ENCODE results near the gene SRCIN1.

SRCIN1 gene

DNA sequence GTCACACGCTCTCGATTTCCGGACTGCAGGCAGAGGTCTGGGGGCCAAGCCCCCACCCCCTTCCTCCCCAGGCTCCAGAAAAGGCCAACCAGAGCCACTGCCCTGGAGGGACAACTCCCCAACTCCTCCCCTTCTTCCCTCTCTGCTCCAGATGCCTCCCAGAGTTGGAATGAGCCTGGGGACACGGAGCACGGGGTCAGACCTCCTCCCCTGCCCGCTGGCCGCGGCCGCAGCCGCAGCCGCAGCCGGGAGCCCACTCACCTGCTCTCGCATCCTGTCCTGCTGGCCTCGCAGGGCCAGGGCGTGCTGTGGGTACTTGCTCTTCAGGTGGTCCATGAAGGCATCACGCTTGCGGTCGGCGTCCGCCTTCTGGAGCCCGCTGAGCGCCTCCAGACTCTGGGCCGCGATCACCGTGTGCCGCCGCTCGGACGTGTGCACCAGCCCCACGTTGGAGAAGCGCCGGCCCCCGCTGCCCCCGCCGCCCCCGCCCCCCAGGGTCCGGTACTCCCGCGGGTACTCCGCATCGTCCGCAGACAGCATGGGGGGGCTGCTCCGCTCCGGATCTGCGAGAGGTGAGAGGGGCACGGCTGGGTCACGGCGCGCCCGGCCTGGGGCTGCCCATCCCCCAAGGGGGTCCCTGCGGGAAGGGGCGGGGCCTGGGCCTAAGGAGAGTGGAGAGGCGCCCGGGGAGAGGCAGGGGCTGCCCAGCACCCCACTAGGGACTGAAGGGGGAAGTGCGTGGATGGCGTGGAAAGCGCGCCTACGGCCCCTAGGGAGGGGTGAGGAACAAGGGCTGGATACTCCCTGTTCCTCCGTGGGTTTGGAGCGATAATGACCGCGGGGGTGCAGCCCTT, 27.3 kb downstream of the SRCIN1 start:
- DNase-seq (ENCODE audit: low spot score in 2 of 2): no peak
- Mint-ChIP-seq H3K4me1 (peaks cover 6% of the 10 kb centered on the region), H3K9me3 (no peaks in the 10 kb centered on the region), H3K36me3 (ENCODE audit: insufficient read depth) (peaks cover 2% of the 10 kb centered on the region), H3K4me3 (no peak overlapping the region), H3K27ac (ENCODE audit: low read depth) (no peak overlapping the region), H3K27me3 (peaks cover 92% of the 10 kb centered on the region)
- no peak for ATAC-seq (replicated peaks; ENCODE audit: extremely low read depth, poor library complexity, severe bottlenecking)

DNA sequence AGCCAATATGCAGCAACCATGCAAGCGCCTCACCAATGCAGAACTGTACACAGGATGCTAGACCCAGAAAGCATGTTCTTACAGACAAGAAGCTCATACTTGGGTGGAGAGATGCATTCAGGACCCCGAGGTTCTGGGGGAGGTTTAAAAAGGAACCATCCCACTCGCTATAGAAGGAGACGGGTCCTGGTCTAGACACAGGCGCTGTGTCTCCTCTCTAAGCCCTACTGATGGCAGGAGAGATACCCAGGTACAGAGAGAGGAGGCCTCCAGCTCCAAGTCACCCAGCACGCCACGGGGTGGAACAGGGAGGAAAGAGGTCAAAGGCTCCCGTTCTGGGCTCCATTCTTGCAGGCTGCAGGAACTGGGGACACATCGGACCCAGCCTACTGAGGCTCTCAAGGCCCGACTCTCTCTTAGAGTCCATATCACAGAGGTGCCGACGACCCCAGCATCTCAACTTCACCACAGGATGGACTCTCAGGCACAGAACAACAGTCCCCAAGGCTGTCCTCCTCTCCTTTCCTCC, 28.0 kb downstream of the SRCIN1 start:
- H3K9me3 Mint-ChIP-seq: no peaks in the 10 kb centered on the region
- no peak overlapping the region for H3K27ac Mint-ChIP-seq (ENCODE audit: low read depth)
- no peak for ATAC-seq (replicated peaks; ENCODE audit: extremely low read depth, poor library complexity, severe bottlenecking)
- no peak overlapping the region for H3K4me3 Mint-ChIP-seq
- peaks cover 94% of the 10 kb centered on the region for H3K27me3 Mint-ChIP-seq
- peaks cover 2% of the 10 kb centered on the region for H3K36me3 Mint-ChIP-seq (ENCODE audit: insufficient read depth)
- H3K4me1 Mint-ChIP-seq: peaks cover 6% of the 10 kb centered on the region
- no peak for DNase-seq (ENCODE audit: low spot score in 2 of 2)

DNA sequence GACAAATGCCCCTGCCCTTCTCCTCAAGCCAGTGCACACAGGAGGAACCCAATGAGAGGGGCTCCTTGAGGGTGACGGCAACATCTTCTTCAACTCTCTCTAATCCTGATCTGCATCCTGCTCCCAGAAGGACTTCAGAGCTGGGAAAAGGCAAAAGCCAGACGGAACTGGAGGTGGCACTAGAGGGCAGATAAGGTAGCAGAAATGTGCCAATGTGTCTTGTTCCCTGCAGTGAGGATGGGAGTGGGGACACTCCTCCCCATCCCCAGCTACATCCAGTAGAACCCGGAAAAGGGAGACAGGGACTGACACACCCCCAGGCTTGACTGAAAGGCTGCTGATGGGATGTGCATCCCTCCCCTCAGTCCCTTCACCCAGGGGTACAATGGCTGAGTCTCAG, 28.5 kb downstream of the SRCIN1 start:
- no peak overlapping the region for H3K4me3 Mint-ChIP-seq
- ATAC-seq (replicated peaks; ENCODE audit: extremely low read depth, poor library complexity, severe bottlenecking): no peak
- H3K27me3 Mint-ChIP-seq: peaks cover 91% of the 10 kb centered on the region
- peaks cover 6% of the 10 kb centered on the region for H3K4me1 Mint-ChIP-seq
- DNase-seq (ENCODE audit: low spot score in 2 of 2): no peak
- no peaks in the 10 kb centered on the region for H3K9me3 Mint-ChIP-seq
- H3K36me3 Mint-ChIP-seq (ENCODE audit: insufficient read depth): peaks cover 2% of the 10 kb centered on the region
- no peak overlapping the region for H3K27ac Mint-ChIP-seq (ENCODE audit: low read depth)

DNA sequence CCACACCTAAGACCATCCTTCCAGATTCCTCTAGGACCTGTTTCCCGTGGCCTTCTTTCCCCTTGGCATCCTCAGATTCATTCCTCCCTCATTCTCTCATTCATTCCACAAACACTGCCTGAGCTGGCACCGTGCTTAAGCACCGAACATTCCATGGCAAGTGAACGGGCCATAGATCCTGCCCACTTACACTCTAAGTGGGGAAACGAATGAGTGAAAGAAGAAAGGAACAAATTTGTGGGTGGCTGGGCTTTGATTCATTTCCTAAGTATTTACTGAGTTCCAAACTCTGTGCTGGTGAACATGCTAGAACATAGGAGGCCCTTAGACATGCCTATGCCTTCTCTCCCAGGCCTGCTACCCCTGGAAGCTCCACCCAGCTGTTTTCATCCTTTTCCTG, 30.0 kb downstream of the SRCIN1 start:
- Mint-ChIP-seq H3K27me3 (peaks cover 94% of the 10 kb centered on the region), H3K36me3 (ENCODE audit: insufficient read depth) (peaks cover 2% of the 10 kb centered on the region), H3K9me3 (no peaks in the 10 kb centered on the region), H3K4me1 (peaks cover 6% of the 10 kb centered on the region), H3K4me3 (no peak overlapping the region), H3K27ac (ENCODE audit: low read depth) (no peak overlapping the region)
- ATAC-seq (replicated peaks; ENCODE audit: extremely low read depth, poor library complexity, severe bottlenecking): no peak
- DNase-seq (ENCODE audit: low spot score in 2 of 2): no peak

DNA sequence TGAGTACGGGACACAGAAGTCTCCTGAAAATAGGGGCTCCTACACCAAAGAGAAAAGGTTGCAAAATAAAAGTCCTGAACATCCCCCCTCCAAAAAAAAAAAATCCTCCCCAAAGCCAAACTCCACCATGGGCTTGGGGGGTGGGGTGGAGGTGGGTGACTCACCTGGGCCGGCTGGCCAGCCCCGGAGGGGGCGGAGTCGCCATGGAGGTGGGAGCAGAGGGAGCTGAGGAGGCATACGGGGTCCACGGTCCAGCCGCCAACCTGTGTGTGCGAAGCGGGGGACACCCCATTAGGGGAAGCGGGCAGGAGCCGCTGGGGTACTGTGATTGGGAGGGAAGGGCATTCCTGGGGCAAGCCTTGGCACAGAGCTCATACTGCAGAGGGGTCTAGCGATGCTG, 31.0 kb downstream of the SRCIN1 start:
- DNase-seq (ENCODE audit: low spot score in 2 of 2) (no peak), ATAC-seq (replicated peaks; ENCODE audit: extremely low read depth, poor library complexity, severe bottlenecking) (no peak)
- Mint-ChIP-seq H3K27me3 (peaks cover 94% of the 10 kb centered on the region), H3K36me3 (ENCODE audit: insufficient read depth) (peaks cover 2% of the 10 kb centered on the region), H3K4me1 (peaks cover 6% of the 10 kb centered on the region), H3K9me3 (no peaks in the 10 kb centered on the region), H3K27ac (ENCODE audit: low read depth) (no peak overlapping the region), H3K4me3 (no peak overlapping the region)

DNA sequence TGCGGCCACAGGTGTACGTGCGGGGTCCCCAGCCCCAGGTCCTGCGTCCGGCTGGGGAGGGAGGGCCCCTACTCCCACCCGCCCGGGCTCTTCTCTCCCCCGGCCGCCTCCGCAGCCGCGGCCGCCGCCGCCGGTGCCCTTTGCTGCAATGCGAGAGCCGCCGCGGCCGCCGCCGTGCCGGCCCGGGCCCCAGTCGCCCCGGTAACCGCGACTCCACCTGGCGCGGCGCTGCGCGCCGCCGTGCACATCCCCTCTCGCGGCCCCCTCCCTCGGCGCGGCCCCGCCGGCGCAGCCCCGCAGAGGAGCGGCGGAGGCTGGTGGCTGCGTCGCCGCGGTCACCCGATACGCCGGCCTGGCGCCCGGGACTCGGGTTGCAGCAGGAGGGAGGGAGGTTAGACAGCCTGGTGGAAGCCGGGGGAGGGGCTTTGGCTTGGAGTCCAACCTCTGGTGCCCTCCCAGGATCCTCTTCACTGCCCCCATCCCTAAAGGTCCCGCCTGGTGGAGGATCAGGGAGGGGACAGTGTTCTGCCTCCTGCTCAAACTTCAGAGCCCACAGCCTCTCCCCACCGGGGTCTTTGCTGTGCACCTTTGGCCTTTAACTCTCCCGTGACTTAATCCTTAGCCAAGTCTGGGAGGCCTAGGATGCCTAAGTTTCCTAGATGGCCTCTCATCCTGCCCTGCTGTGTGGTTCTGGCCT, 32.9 kb downstream of the SRCIN1 start:
- Mint-ChIP-seq H3K9me3 (no peaks in the 10 kb centered on the region), H3K36me3 (ENCODE audit: insufficient read depth) (peaks cover 2% of the 10 kb centered on the region), H3K27ac (ENCODE audit: low read depth) (no peak overlapping the region), H3K4me1 (peaks cover 6% of the 10 kb centered on the region), H3K27me3 (peaks cover 94% of the 10 kb centered on the region), H3K4me3 (peak overlapping the region; percentile 61)
- no peak for DNase-seq (ENCODE audit: low spot score in 2 of 2)
- ATAC-seq (replicated peaks; ENCODE audit: extremely low read depth, poor library complexity, severe bottlenecking): peak; percentile 28

DNA sequence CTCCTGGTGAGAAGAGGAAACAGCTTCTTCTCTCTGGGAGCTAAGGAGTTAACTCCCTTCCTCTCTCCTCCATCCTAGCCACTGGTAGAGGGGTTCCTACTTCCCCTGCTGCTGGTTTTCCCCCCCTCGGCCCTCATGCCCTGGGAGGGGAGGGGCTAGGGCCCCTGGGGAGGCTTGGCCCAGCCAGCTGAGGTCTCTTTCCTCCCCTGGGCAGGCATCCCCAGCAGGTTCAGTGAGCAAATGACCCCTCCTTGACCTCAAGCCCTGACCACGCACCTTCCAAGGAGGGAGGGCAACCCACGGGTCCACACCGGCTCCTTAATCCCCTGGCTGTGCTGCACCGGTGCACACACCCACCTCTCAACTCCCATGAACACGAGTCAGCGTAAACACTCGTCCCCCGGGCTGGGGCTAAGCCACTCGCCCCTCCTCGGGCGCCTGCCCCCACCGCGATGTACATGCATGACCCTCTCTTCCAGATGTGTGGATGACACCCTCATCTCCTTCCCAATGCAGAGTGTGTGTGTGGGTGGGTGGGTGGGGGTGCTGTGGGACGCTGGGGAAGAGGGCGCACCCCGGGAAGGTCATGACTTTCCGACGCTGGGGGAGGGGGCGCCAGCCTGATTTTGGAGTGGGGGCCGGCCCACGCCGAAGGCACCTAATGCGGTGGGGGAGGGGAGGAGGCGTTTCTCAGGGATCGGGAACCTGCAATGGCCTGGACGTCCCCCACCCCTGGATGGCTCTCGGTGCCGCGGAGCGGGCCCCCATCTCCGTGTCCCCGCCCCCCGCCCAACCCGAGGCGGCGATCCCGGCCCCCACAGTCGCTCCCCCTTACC, 33.7 kb downstream of the SRCIN1 start:
- H3K36me3 Mint-ChIP-seq (ENCODE audit: insufficient read depth): peaks cover 2% of the 10 kb centered on the region
- no peak for ATAC-seq (replicated peaks; ENCODE audit: extremely low read depth, poor library complexity, severe bottlenecking)

DNA sequence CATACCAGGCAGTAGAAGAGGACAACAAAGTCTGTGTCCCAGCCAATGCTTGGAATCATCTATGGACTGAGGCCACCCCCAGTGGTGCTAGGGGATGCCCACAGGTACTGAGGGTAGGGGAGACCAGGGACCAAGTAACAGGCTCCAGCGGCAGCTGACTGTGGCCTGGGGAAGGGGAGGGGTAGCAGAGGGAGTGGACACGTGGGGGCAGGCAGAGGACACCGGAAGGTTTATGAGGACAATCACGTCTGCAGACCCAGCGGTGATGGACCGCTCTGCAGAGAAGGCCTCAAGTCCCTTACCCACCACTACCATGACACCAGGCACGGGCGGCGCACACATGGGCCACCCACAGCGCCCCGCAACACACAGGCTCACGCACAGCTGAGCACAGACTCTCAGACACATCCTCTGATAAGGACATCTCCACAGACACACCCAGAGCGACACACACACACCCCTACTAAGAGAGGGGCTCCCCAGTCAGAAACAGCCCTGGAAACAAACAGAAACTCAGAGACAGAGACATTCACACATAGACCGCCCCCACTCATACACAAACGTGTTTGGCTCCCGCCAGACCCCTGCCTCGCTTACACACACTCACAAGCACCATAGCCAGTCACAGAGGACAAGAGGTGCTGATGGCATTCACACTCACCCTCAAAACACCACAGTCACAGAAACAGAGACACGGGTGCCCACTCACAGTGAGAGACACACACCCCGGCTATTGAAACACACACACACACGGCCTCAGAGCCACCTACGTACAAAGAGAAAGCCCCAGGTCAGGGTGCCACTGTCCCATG, 35.8 kb downstream of the SRCIN1 start:
- Mint-ChIP-seq H3K4me3 (no peak overlapping the region), H3K36me3 (ENCODE audit: insufficient read depth) (no peaks in the 10 kb centered on the region), H3K27ac (ENCODE audit: low read depth) (no peak overlapping the region)

More for the DNA sequence above, 33.7 kb downstream of the SRCIN1 start:
- H3K9me3 Mint-ChIP-seq: no peaks in the 10 kb centered on the region
- H3K4me1 Mint-ChIP-seq: peaks cover 6% of the 10 kb centered on the region
- peaks cover 94% of the 10 kb centered on the region for H3K27me3 Mint-ChIP-seq
- no peak for DNase-seq (ENCODE audit: low spot score in 2 of 2)
- no peak overlapping the region for H3K27ac Mint-ChIP-seq (ENCODE audit: low read depth)
- peak overlapping the region; percentile 45 for H3K4me3 Mint-ChIP-seq

DNA sequence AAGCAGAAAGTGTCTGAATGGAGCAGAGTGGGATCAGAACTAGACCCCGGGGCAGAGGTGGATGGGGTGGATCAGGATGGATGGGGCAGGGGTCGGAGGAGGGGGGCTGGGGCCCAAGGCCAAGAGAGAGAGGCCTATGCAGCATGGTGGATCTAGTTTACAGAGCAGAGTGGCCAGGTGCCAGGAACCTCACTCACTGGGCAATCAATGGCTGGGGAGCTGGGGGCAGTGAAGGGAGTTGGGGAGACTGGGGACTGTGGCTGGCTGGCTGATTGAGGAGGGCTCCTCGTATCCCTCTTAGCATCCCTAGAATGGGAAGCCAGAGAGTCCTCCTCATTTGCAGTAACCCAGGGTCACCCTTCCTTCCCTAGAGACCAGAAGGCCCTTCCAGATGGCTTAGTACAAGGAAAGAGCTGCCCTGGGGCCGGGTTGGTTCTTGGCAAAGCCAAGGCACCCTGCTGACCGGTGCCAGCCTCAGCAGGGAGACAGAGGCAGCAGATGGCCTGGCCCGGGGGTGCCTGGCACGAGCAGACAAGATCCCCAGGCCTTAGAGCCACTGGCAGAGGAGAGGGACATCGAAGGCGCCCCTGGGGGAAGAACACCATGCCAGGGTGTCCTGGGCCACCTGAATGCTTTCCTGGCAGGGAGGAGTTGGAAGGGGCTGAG, 36.8 kb downstream of the SRCIN1 start:
- no peak for DNase-seq (ENCODE audit: low spot score in 2 of 2)
- H3K4me1 Mint-ChIP-seq: peaks cover 6% of the 10 kb centered on the region
- ATAC-seq (replicated peaks; ENCODE audit: extremely low read depth, poor library complexity, severe bottlenecking): no peak
- no peak overlapping the region for H3K4me3 Mint-ChIP-seq
- peaks cover 94% of the 10 kb centered on the region for H3K27me3 Mint-ChIP-seq
- H3K27ac Mint-ChIP-seq (ENCODE audit: low read depth): no peak overlapping the region
- no peaks in the 10 kb centered on the region for H3K36me3 Mint-ChIP-seq (ENCODE audit: insufficient read depth)
- no peaks in the 10 kb centered on the region for H3K9me3 Mint-ChIP-seq

More for the DNA sequence above, 35.8 kb downstream of the SRCIN1 start:
- ATAC-seq (replicated peaks; ENCODE audit: extremely low read depth, poor library complexity, severe bottlenecking) (no peak), DNase-seq (ENCODE audit: low spot score in 2 of 2) (no peak)
- Mint-ChIP-seq H3K4me1 (peaks cover 6% of the 10 kb centered on the region), H3K9me3 (no peaks in the 10 kb centered on the region), H3K27me3 (peaks cover 94% of the 10 kb centered on the region)

DNA sequence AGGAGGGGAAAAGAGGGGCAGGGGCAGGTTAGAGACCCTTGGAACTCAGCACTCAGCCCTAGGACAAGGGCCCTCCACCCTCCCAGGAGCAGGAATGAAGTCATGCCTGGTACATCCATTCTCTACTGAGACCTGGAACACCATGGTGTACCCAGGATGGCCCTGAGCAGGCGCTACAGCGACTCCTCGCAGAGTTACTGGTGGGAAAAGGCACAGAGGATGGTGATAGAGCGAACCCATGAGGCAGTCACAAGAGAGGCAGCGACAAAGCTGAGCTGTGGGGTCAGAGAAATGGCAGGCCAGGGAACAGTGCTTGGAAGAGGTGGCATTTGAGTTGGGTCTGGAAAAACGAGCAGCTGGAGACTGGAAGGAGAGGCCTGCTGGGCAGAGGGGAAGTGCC, 37.5 kb downstream of the SRCIN1 start:
- no peak for ATAC-seq (replicated peaks; ENCODE audit: extremely low read depth, poor library complexity, severe bottlenecking)
- H3K4me1 Mint-ChIP-seq: no peaks in the 10 kb centered on the region
- H3K9me3 Mint-ChIP-seq: no peaks in the 10 kb centered on the region
- DNase-seq (ENCODE audit: low spot score in 2 of 2): no peak
- no peak overlapping the region for H3K27ac Mint-ChIP-seq (ENCODE audit: low read depth)
- no peak overlapping the region for H3K4me3 Mint-ChIP-seq
- peaks cover 94% of the 10 kb centered on the region for H3K27me3 Mint-ChIP-seq
- no peaks in the 10 kb centered on the region for H3K36me3 Mint-ChIP-seq (ENCODE audit: insufficient read depth)

DNA sequence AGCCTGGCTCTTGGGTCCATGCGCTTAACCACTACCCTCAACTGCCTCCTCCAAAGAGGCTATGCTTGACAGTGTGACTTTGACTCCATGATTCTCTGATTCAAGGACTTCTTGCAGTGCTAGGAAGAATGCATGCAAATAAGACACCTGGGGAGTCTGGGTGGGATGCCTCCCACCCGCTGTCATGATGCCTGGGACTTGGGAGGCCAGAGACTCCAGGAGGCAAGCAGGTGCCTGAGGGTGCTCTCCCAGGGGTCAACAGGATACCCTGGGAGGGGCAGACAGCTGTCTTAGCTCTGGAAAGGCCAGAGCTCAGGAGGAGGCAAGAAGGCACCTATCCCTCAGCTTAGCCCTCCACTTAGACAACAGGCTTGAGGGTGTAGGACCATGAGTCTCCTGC, 38.4 kb downstream of the SRCIN1 start:
- H3K4me1 Mint-ChIP-seq: peaks cover 4% of the 10 kb centered on the region
- no peak overlapping the region for H3K4me3 Mint-ChIP-seq
- no peaks in the 10 kb centered on the region for H3K36me3 Mint-ChIP-seq (ENCODE audit: insufficient read depth)
- DNase-seq (ENCODE audit: low spot score in 2 of 2) (no peak), ATAC-seq (replicated peaks; ENCODE audit: extremely low read depth, poor library complexity, severe bottlenecking) (no peak)
- no peaks in the 10 kb centered on the region for H3K9me3 Mint-ChIP-seq
- H3K27me3 Mint-ChIP-seq: peaks cover 100% of the 10 kb centered on the region
- no peak overlapping the region for H3K27ac Mint-ChIP-seq (ENCODE audit: low read depth)

Data from central memory CD8-positive, alpha-beta T cell (primary cell).